HS-5 (cell line): Measurements from ENCODE around the gene NUSAP1.
"Not testable (repeated sequence)": the region's sequence is repeated elsewhere in the genome, so short reads cannot be mapped to it uniquely, and the experiment has no call there.

Experiments
- DNase-seq: peaks from one replicate; pipeline ENCODE4 v3.0.0-alpha.2; 2012; ENCODE audit warnings: low read depth

Gene NUSAP1

DNA sequence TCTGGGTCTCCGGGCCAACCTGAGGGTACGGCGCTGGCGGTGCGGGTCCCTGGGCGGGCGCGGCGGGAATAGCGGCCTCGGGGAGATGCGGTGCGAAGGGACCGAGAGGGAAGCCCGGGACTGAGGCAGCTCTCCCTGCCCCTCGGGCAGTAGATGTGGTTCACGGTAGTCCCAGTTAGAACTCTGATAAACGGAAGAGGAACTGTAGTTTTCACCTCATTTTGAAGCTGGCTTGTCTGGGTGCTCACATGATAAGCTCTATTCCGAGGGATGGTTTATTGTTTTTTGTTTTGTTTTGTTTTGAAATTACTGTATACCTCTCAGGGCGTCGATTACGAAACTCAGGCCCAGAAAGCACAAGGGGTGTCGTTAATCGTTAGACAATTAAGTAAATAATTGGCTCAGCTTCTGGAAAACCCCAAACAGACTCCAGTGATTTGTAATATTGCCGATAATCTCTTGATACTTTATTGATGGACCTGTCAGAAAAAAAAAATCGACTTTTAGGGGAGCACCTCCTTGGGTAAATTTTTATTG, 413 bp downstream of the NUSAP1 start:
- DNase-seq = no peak

- DNase-seq = no peak
Measured at GRCh38 chr15:41334293-41335120, 1.8 kb downstream of the NUSAP1 start.

GRCh38 chr15:41336549-41336948, 3.9 kb downstream of the NUSAP1 start:
- DNase-seq = no peak

DNA sequence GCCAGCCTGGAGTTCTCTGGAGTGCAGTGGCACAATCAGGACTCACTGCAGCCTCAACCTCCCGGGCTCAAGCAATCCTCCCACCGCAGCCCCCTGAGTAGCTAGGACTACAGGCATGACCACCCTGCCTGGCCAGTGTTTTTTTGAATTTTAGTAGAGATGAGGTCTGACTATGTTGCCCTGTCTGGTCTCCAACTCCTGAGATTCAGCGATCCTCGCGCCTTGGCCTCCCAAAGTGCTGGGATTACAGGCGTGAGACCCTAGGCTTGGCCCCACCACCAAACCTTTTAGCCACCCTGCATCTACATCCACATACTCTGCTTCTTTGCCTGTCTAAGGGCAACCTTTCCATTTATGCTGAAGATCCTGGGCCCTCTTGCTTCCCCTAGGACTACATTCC, 4.4 kb downstream of the NUSAP1 start:
- DNase-seq = no peak

- no peak for DNase-seq
Measured at GRCh38 chr15:41337631-41338522, 5.2 kb downstream of the NUSAP1 start.

DNA sequence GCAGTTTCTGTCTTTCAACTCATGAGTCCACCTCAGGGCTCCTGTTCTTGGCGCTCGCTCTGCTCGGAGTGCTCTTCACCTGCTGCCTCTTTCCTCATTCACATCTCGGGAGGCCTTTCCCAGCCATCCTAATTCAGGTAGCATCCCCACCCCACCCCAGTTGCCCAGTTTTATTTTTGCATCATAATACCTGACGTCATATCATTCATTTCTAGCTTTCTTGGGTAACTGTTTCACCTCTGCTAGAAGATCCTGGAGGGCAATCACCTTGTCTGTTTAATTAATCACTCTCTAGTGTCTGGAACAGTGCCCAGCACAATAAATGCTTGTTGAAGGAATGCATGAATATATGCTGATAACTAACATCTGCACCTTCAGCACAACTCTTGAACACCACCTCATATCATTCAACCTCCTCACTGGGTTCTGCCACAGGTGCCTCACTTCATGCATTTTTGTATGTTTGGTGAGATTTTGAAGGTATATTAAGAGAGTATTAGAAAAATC, 7.6 kb downstream of the NUSAP1 start:
- no peak for DNase-seq

DNA sequence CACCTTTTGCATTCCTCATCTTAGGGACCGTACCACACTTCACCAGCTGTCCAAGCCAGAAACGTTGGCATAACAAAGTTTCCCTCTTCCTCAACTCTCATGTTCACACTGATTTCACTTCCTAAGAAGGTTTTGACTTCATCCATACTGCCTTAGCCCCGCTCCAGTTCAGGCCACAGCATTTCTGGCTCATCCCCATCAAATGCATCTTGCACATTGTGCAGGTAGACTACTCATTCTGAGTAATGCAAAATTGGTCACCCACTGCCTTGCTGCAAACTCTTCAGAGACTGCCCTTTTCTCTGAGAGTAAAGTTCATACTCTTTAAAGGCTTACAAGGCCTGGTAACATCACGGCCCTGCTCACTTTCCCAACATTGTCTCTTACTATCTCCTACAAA, 8.8 kb downstream of the NUSAP1 start:
- no peak for DNase-seq

- DNase-seq = no peak
Measured at GRCh38 chr15:41347236-41347635, 14.6 kb downstream of the NUSAP1 start.

- DNase-seq = no peak
Measured at GRCh38 chr15:41350057-41350717, 17.5 kb downstream of the NUSAP1 start.

GRCh38 chr15:41354371-41354770, 21.7 kb downstream of the NUSAP1 start:
- no peak for DNase-seq

DNA sequence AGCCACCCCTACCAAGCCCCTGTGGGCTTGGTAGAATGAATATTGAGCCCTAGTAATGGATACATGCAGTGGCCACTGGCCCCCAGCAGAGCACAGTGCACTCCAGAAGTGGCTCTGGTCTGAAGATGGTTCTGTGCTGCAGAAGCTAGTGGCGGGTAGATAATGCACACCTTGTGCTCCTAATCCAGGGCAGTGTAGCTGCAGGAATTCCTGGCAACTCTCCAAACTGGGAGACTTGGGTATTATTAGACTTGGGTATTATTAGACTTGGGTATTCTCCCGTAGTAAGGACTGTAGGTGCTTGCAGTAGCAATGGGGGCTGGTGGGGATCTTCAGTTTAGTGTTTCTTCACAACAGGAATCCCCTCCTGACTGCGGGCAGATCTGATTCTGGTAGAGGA, 34.7 kb downstream of the NUSAP1 start:
- DNase-seq = no peak

GRCh38 chr15:41377978-41378377, 45.3 kb downstream of the NUSAP1 start:
- no peak for DNase-seq

DNA sequence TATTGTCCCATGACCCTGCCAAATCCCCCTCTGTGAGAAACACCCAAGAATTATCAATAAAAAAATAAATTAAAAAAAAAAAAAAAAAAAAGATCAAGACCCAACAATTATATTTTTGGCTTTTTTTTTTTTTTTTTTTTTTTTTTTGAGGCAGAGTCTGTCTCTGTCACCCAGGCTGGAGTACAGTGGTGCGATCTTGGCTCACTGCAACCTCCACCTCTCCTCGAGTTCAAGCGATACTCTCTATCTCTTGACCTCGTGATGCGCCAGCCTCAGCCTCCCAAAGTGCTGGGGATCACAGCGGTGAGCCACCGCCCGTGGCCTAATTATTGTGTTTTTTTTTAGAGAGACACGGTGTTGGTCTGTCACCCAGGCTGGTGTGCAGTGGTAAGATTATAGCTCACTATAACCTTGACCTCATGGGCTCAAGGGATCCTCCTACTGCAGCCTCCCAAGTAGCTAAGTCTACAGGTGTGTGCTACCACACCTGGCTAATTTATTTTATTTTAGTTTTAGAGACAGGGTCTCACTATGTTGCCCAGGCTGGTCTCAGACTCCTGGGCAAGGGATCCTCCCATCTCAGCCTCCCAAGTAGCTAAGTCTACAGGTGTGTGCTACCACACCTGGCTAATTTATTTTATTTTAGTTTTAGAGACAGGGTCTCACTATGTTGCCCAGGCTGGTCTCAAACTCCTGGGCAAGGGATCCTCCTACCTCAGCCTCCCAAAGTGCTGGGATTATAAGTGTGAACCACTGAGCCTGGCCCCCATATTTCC, 51.5 kb downstream of the NUSAP1 start:
- DNase-seq = not testable (repeated sequence)

DNA sequence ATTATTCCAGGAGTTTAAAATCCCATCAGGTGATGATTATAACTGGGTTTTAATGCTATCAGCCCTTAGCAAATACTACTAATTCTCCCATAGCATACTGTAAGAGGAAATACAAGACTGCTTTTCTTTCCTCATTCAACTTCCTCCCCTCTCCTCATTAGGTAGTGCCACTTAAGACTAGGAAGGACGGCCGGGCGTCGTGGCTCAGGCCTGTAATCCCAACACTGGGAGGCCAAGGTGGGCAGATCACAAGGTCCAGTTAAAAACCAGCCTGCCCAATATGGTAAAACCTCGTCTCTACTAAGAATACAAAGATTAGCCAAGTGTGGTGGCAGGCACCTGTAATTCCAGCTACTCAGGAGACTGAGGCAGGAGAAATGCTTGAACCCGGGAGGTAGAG, 55.0 kb downstream of the NUSAP1 start:
- no peak for DNase-seq

DNA sequence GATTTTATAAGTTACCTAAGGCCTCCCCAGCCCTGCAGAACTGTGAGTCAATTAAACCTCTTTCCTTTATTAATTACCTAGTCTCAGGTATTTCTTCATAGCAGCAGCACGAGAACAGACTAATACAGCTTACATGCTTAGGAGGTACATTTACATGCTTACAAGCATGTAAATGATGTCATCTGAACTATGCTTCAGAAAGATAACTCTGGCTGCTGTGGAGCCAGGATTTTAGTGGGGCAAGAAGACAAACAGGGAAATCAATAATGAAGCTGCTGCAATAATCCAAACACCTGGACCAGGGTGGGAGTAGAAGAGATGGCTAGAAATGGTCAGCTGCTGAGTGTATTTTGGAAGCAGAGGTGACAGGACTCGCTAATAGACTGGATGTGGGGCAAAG, 60.0 kb downstream of the NUSAP1 start:
- DNase-seq = no peak

DNA sequence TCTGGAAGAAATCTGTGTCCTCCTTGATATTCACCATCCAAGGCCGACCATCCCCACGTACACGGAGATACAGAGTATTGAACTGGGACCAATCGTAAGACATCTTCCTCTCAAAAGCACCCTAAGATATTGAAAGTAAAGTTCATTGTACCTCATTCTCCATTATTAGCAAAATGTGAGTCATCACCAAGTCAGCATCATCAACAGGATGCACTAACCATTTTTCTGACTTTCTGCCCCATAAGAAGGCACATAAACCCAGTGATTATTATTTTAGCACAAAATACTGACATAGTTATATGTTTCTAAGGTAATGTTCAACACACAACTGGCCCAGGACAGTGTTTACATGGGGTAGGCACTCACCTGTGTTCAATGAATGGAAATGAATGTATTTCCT, 62.2 kb downstream of the NUSAP1 start:
- no peak for DNase-seq

DNA sequence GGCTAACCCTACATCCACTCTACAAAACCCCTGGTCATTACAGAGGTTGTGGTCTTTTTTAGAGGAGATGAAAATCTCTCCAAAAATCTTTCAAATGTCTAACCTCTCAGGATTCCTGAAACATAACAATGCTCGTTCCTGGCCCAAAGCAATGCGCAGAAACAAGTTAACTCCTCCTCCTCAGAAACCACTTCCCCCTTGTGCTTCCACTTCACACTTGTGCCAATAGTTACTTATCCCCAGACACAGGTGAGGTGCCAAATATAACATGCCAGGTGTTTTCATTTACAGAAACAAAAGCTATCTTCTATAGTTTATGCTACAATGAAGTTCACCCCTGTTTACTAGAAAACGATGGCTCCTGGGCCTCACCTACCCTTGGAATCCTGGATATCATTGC, 63.4 kb downstream of the NUSAP1 start:
- DNase-seq = no peak

DNA sequence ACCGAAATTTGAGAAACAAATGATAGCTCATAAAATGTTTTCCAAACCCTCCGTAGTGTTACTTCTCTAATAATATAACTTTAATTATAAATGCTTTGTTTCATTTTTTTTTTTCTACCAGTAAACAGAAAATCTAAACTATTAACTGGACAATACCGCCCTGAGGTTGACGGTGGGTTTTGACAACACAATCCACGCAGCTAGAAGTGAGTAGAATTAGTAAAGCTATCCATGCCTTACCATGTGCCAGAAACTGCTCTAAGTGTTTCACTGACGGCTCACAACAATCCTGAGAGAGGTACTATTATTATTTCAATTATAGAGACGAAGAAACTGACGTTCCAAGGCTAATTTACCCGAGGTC, 69.2 kb downstream of the NUSAP1 start:
- peak; percentile 16 for DNase-seq

GRCh38 chr15:41407341-41407740, 74.7 kb downstream of the NUSAP1 start:
- no peak for DNase-seq

DNA sequence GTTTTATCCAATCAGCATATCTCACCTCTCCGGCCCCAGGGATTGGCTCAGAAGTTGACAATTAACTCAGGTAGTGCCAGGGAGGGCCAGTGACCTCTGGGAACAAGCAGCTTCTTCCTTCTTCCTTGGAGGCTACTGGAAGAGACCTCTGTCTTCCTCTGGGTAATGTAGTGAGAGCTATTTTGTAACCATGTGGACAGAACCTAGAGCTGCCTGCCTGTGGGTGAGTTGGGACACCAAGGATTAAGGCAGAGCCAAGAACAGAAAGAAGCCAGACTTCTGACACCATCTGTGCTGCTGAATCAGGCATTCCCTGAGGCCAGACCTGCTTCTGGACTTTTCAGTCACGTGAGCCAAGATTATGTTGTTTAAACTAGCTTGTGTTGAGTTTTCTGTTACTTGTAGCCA, 75.6 kb downstream of the NUSAP1 start:
- DNase-seq = no peak

DNA sequence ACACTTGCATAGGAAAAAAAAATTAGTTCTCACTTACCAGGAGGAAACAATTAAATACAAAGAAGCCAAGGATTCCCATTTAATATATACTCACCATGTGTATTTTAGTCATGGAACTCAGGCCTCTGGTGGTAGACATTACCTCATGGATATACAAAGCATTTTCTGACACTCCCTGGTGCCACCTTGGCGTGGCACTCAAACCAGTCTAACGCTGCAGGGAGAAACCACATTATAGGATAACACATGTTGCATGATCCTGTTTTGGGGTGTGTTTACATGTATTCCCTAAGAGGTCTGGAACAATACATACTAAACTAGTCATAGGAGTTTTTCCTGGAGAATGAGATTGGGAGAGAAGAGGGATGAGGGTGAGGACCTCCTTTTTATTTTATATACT, 78.3 kb downstream of the NUSAP1 start:
- DNase-seq = no peak

DNA sequence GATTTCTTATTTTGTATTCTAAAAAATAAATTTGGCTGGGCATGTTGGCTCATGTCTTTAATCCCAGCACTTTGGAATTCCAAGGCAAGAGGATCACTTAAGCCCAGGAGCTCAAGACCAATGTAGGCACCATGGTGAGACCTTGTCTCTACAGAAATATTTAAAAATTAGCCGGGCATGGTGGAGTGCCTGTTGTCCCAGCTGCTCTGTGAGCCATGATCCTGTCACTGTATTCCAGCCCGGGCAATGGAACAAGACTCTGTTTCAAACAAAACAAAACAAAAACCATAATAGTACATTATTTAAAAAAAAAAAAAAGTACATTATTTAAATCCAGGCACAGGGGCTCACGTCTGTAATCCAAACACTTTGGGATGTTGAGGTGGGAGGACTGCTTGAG, 78.8 kb downstream of the NUSAP1 start:
- DNase-seq = no peak
